ENCODE measurements around the gene MCM3. TPM values are rescaled to one million over a fixed set of nuclear protein-coding genes. Genes with fewer than 3 reads are reported as not detected.

MCM3 gene
- polyA plus RNA-seq, 1 donor, result 40.6 TPM

- no peak for DNase-seq
Observed at GRCh38 chr6:52301326-52301725, 16.8 kb upstream of the MCM3 start.

DNA sequence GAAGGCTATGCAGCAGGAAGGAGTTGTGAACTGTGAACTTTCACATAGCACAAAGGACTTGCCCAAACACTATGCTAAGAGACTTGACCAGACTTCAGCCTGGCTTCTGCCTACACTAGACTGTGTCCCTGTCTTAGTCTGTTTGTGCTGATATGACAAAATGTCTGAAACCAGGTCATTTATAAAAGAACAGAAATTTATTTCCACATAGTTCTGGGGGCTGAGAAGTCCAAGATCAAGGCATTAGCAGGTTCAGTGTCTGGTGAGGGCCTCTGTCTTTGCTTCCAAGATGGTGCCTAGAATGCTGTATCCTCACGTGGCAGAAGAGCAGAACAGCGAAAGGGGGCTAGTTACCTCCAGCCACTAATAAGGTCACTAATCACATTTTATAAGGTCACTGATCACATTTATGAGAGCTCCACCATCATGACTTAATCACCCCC is 16.0 kb upstream of the MCM3 start:
- no peak for DNase-seq

DNA sequence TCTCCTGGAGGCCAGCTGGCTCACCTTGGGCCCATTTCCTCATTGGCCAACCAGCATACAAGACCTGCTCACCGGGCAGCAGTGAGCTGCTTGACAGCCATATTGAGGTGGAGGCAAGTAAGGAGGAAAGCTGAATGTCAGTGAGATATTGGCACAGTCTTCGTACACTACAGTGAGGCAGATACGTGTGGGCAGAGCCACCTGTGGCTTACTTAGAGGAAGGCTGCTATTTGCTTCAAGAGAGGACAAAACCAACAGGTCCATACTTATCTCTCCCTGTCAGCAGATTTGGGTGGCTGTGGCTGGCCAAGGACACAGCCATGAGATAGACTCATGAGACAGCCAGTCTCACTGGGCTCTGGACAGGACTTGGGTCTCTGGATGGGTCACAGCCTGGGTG is 15.1 kb upstream of the MCM3 start:
- DNase-seq, result no peak

DNA sequence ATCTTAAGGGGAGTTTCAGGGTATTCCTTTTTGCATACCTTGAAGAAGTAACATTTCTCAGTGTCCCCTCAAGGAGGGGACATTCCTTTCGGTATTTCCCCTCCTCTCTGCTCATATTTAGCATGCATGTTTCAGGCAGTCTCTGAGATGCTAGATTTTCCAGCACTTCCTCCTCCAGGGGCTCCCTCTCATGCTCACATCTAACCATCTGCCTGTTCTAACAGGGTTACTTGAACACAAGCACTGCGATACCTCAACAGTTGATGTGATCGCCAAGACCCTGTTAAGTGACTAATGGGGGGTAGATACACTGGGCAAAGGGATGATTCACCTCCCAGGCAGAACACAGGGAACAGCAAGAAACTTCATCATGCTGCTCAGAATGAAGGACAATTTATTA is 12.9 kb upstream of the MCM3 start:
- no peak for DNase-seq

DNA sequence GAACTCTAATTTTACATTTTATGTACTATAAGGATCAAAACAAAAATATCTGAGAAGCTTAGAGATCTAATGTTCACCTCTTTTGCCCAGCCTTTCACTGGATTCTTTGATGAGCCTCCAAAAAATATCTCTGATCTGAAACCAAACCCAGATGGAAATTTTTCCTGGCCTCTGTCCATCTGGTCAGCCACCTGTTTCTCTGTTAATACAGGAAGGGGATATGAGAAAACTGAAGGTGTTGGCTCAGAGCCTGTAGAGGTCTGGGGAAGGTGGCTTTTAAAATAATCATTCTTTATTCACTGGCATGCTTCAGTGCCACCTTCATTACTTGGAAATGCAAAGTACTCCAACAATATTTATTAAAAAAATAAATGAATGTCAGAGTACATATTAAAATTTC is 8.5 kb upstream of the MCM3 start:
- DNase-seq, result no peak

GRCh38 chr6:52288841-52289240 is 4.3 kb upstream of the MCM3 start:
- no peak for DNase-seq

- no peak for DNase-seq
Observed at GRCh38 chr6:52288216-52288615, 3.7 kb upstream of the MCM3 start.

DNA sequence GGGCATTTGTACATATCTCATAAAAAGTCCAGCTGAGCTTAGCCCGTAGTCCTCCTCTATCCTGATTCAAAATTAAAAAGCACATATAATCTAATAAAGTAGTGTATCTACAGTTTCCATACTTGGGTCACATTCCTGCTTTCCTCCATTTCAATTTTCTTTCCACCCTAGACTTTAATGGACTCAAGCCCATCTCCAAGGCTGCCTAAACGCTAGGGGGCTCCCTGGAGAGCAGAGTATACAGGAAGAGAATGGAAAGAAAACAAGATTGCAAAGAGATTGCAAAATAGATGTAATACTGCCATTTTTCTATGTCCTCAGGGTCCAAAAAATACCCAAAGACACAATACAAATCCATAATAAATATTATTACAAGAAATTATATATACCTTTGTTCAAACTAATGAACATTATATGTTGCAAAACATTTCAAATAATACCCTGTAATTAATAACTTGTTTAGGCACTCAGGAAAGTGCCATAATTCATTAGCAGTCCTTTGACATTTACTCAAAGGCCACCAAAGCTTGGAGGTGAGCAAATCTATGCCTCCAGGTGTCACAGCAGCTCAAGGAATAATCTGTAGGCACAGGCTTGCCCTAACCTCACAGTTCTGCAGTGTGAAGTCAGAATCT is 2.4 kb upstream of the MCM3 start:
- no peak for DNase-seq

GRCh38 chr6:52285177-52286068 is 881 bp upstream of the MCM3 start:
- no peak for DNase-seq

- no peak for DNase-seq
Observed at GRCh38 chr6:52284131-52284459, 447 bp downstream of the MCM3 start.

GRCh38 chr6:52283111-52283510 is 1.4 kb downstream of the MCM3 start:
- DNase-seq, result no peak

- DNase-seq, result no peak
Observed at GRCh38 chr6:52276130-52276529, 8.4 kb downstream of the MCM3 start.

- DNase-seq, result no peak
Observed at GRCh38 chr6:52271852-52272460, 12.6 kb downstream of the MCM3 start.

- peak; percentile 41 for DNase-seq
Observed at GRCh38 chr6:52263709-52264540, 20.6 kb downstream of the MCM3 start.

- no peak for DNase-seq
Observed at GRCh38 chr6:52262620-52263344, 21.8 kb downstream of the MCM3 start.

GRCh38 chr6:52261229-52261628 is 23.3 kb downstream of the MCM3 start:
- DNase-seq, result no peak

GRCh38 chr6:52260634-52261033 is 23.9 kb downstream of the MCM3 start:
- DNase-seq, result no peak

DNA sequence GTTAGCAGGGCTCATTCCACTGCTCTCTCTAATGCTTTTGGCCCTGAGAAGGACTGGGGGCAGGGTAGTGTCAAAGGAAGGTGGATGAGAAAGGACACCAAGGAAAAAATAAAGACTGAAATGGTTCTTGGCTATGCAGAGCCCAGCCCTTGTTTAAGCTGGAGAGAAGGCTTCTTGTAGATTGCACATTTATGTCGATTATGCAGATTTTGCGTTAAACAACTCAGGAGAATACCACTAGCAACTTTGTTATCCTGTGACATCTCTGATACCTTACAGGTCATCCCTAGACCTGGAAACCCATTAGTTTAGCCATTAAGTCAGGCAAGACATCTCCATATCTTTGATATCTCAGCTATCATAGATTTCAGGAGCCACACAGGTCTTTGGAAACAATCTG is 29.1 kb downstream of the MCM3 start:
- no peak for DNase-seq

GRCh38 chr6:52254731-52255378 is 29.7 kb downstream of the MCM3 start:
- DNase-seq, result no peak

DNA sequence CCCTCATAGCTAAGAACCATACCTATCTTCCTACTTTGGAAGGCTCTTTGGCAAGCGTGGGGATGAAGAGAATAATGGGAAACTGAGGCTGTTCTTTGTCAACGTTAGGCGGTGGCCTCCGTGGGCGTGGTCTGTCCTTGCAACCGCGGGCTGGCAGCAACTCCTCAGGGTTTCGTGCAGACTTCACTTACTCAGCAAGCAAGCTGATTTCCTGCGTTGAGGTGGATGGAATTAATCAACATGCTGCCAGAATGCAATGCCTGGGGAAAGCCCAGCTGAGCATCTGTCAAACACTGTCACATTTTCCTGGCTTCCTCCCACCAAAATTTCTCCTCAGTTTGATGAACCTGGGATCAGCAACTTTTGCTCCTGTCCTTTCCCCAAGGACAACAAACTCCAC is 31.0 kb downstream of the MCM3 start:
- no peak for DNase-seq

DNA sequence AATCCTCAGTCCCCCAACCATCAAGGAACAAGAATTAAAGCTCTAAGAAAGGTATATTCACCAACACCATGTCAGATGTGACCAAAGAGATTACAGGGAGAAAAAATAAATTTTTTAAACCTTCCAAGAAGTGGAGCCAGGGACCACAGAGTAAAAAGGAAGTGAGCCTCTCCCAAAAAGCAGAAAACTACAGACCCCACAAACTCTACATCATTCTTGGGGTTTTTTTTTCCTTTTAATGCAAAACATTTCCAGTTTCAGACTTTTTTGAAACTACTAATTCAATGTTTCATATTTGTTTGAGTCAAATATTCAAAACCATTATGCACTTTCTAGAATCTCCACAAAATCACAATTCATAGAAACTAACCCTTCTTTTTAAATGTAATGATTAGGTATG is 33.4 kb downstream of the MCM3 start:
- DNase-seq, result no peak

DNA sequence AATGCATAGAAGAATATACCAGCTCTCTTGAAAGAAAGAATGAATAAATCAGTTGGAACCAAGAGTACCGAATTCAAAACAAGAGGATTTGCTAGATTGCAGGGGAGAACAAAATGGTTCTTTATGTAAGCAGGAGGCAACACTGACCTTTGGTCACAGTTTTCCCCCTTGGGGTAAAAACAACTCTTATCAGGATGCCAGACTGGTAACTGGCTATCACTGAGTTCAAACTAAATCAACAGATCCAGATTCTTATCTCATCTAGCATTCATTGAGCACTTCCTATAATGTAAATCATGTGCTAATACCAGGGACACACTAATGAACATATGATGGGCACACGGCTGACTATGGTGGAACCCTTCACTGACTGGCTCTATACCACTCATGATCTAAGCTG is 35.5 kb downstream of the MCM3 start:
- no peak for DNase-seq

Measured in hindlimb muscle (tissue), 1 donor.